HuH-7 (cell line): ENCODE results near the gene KIF6.
"Not testable (repeated sequence)": the region's sequence is repeated elsewhere in the genome, so short reads cannot be mapped to it uniquely, and the experiment has no call there.

Experiments
- DNase-seq: peaks from one replicate; pipeline ENCODE4 v3.0.0; 2011; ENCODE audit warnings: low spot score

The KIF6 gene

DNA sequence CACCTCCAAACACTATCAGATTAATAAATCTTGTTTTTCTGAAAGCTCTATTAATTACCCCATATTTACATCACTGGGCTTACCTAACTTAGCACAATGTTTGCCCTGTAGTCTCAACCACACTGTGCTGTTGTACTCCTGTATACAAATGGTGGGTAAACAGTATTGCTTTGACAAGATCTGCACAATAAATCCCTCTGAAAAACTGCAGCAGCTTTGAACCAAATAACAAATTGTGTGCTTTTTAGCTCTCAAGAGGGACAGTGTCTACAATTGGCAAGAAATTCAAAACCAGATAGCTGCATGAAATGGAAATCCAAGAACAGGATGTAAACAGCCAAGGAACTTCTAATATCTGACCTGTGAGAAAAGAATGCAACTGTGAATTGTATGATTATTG lies 10.4 kb downstream of the KIF6 start:
- DNase-seq, result no peak

GRCh38 chr6:39707962-39708683 lies 17.1 kb downstream of the KIF6 start:
- DNase-seq, result no peak

GRCh38 chr6:39706819-39707335 lies 18.3 kb downstream of the KIF6 start:
- DNase-seq, result no peak

- no peak for DNase-seq
Measured at GRCh38 chr6:39702265-39702664, 22.9 kb downstream of the KIF6 start.

DNA sequence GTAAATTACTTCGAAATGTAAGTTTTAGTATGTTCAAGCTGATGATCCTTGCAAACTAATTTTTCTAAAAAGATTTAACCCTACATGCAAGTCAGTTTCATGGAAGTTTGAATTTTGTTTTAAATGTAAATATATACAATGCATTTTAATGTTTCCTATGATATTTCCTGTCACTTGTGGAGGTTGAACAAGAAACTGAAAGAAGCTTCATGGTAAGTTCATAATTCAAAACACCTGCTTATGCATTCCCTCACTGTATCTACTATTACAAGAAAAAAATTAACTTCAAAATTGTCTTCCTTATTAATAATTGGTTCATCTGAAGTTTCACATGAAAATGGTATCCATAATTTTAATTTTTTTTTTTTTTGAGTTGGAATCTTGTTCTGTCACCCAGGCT lies 24.8 kb downstream of the KIF6 start:
- no peak for DNase-seq

DNA sequence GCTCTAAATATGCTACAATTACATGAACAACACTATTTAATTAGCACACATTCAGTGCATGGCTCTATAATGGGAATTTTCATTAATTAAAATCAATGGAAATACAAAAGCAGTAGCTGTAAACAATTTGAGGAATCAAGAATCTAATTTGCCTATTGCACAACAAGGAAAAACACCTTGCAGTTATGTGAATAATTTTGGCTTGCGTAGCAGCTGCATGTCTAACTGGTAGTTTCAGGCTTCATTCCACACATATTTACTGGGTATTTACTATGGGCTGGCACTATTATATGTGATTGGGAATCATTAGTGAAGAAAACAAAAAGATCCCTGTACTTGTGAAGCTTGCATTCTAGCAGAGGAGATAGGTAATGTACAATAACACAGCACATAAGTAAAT lies 26.4 kb downstream of the KIF6 start:
- no peak for DNase-seq

DNA sequence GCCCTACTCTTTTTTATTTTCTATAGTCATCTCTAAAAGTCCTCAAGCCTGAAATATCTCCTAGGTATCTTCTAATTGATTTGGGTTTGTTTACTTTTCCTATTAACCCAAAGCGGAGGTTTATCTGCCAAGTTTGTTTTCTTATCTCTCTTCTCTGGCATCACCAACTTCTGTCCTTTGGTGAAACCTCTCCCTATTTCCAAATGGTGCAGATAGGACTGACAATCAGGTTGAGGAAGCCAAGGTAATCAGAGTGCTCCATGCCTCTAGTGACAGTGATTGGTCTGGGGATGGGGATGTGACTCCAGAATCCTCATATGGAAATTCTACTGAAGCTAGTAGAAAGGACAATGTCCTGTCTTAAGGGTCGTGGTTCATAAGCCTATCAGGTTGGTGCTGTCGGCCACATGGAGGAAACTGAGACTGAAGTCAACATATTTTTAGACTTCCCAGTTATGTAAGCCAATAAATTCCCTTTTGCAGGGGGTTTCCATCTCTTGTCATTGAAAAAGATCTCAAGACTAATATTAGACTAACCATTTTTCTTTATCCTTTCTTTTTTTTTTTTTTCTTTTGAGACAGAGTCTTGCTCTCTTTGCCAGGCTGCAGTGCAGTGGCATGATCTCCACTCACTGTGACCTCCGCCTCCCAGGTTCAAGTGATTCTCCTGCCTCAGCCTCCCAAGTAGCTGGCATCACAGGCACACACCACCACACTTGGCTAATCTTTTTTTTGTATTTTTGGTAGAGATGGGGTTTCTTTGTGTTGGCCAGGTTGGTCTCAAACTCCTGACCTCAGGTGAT lies 28.0 kb downstream of the KIF6 start:
- DNase-seq, result no peak

DNA sequence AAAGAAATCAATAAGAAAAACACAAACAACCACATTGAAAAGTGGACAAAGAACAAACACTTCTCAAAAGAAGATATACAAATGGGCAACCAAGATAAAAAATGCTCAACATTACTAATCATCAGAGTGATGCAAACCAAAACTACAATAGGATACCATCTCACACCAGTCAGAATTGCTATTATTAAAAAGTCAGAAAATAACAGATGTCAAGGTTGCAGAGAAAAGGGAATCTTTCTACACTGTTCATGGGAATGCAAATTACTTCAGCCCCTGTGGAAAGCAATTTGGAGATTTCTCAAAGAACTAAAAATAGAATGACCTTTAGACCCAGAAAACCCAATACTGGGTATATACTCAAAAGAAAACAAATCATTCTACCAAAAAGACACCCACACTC lies 29.8 kb downstream of the KIF6 start:
- no peak for DNase-seq

GRCh38 chr6:39693206-39693605 lies 32.0 kb downstream of the KIF6 start:
- no peak for DNase-seq

DNA sequence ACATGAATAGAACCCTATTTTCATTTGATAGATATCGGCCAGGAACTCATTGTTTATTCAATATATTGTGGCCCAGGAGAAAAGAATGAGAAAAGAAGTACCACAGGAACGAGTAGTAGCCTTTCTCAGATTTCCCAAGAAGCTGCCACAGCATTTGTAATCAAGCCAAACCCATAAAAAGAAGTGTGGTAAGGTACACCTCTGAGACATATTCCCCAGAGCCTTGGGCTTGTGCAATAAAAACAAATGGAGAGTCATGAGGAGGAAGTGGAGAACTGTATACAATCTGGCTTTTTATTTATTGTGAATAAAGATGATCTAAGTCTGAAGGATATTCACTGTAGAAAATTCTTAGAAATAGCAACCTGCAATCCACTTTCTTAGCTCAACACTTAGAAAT lies 36.7 kb downstream of the KIF6 start:
- no peak for DNase-seq

DNA sequence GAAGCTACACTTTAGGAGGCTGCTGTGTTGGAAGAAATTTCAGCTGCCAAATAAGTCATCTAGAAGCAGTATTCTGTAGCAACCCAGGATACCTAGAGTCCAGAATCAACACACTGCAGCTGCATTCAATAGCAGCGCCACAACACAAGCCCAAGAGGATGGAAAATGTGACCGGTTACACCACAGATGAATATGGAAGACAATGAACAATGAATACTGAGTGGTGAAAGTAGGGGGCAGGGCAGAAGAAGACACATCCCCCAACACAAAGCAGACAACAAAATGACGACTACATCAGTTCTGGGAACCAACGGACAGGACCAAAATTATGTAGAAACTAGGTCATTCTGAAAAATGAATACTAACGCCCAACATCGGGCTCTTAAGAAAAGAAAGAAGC lies 38.2 kb downstream of the KIF6 start:
- DNase-seq, result no peak

- DNase-seq, result no peak
Measured at GRCh38 chr6:39685938-39686337, 39.3 kb downstream of the KIF6 start.

DNA sequence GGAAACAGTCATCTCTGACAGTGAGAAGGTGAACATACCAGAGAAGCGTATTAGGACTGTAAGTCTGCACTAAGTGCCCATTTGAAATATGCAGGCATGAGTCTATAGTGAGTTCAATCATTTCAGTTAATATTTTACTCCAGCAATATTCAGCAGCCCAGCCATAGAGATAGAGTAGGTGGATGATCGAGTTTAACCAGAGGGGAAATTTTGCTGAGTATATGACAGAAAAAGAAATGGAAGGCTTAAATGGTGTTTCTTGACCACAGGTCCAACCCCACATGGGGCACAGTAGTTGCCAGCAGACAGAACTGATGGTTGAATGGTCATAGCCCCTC lies 39.8 kb downstream of the KIF6 start:
- DNase-seq, result no peak

DNA sequence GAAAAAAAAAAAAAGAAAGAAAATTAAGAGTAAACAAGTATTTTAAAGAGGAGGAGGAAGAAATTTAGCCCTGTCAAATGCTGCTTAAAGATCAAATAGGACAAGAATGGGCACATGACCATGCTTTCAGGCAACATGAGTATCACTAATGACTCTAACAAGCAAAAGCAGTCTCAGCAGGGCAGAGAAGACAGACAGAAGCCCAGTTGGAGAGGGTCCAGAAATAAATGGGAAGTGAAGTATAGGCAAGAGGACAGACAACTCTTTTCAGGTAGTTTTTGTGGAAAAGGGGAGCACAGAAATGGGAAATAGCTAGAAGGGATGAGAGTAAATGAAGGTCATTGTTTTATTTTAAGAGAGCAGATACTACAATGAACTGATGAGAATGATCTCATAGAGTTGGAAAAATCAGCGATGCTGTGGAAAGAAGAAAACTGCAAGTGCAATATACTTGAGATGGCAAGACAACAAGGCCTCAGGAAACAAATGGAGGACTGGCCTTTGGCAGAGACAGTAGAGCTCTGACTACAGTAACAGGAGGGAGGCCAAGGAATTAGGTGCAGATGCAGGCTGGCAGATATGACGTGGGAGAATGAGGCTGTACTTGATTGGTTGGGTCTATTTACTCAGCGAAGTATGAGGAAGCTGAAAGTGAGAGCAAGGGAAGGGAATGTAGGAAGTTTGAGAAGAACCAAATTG lies 40.3 kb downstream of the KIF6 start:
- no peak for DNase-seq

DNA sequence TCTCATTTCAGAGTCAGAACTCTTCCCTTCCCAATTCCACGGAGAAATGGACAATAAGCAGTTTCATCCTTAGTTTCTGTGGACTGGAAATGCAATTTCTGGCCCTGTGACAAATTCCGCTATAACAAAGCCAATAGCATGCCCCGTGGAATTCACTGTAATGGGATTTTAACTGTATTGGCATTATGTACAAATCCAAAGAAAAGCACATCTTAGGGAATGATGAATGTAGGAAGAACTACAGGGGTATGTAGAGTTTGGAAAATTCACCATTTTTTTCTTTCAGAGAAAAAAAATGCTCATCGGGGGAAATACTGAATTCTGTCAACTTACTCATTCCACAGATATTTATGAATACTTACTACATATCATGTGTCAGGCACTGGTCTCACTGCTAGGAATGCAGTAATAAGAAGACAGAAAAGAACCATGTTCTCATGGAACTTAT lies 43.5 kb downstream of the KIF6 start:
- no peak for DNase-seq

- DNase-seq, result no peak
Measured at GRCh38 chr6:39678914-39679313, 46.3 kb downstream of the KIF6 start.

- not testable (repeated sequence) for DNase-seq
Measured at GRCh38 chr6:39677318-39677717, 47.9 kb downstream of the KIF6 start.

DNA sequence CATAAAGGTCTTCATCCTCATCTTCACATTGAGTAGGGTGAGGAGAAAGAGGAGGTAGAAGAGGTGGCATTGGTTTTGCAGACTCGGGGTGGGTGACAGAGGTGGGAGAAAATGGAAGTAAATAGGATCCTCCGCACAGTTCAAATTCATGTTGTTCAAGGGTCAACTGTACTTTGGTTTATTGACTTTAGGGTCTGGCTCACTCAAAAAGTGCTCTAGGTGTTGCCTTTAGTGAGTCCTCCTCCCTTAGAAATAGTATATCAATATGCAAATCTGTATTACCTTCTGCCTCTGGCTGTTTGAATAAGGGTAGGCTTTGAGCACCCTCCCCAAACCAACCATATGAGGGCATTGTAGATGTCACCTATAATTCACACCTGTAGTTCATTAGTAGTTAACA lies 54.7 kb downstream of the KIF6 start:
- DNase-seq, result no peak

GRCh38 chr6:39669973-39670342 lies 55.2 kb downstream of the KIF6 start:
- DNase-seq, result no peak

GRCh38 chr6:39669207-39669972 lies 55.8 kb downstream of the KIF6 start:
- no peak for DNase-seq

DNA sequence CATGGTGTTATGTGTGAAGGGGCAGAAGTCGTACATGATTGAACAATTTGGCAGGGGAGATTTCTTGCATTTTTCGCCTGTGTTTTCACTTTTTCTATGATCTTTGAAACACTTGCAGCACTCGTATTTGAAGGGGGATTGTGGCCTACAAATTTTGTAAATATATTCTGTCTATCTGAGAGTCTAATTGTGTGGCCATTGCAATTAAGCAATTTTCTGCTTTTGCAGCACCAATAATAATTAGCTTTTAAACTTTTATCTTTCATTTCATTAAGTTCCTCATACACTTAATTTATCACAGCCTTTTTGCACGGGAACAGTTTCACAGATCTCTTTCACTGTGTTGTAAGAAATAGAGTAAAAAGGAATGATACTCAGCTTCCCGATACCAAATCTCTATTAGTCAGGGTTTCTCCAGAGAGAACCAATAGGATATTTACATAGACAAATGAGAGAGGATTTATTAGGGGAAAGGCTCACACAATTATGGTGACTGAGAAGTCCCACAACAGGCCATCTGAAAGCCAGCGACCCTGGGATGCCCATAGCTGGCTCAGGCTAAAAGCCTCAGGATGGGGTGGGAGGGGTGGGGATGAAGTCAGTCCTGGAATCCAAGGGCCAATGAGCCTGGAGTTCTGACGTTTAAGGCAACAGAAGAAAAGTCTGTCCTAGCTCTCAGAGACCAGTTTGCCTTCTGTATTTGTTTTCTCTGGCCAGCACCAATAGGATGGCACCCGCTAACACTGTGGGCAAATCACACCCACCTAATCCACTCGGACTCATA lies 58.3 kb downstream of the KIF6 start:
- no peak for DNase-seq
